ENCODE measurements around the gene RAB11A. TPM values are rescaled to one million over a fixed set of nuclear protein-coding genes. Genes with fewer than 3 reads are reported as not detected.

Gene RAB11A
- total RNA-seq, 2 donors from 2014 or later: 137 to 145 TPM

- DNase-seq (no peak), ATAC-seq (replicated peaks in 1 of 2) (no peak)
- Mint-ChIP-seq H3K27ac (no peak overlapping the region), H3K27me3 (ENCODE audit: low read depth) (no peaks in the 10 kb centered on the region), H3K4me3 (no peak overlapping the region), H3K36me3 (ENCODE audit: insufficient read depth in 2 of 2) (no peaks in the 10 kb centered on the region), H3K9me3 (no peaks in the 10 kb centered on the region), H3K4me1 (ENCODE audit: low read depth) (no peaks in the 10 kb centered on the region)
These were observed 57.2 kb downstream of the RAB11A start for GRCh38 chr15:65926459-65926858.

GRCh38 chr15:65926899-65927298 is 57.6 kb downstream of the RAB11A start:
- ATAC-seq (replicated peaks in 1 of 2) (peak in 1 of 2 donors; percentile 21), DNase-seq (no peak)
- Mint-ChIP-seq H3K27ac (peak overlapping the region; percentile 52), H3K9me3 (no peaks in the 10 kb centered on the region), H3K4me1 (ENCODE audit: low read depth) (no peaks in the 10 kb centered on the region), H3K27me3 (ENCODE audit: low read depth) (no peaks in the 10 kb centered on the region), H3K36me3 (ENCODE audit: insufficient read depth in 2 of 2) (no peaks in the 10 kb centered on the region), H3K4me3 (no peak overlapping the region)

- ATAC-seq (replicated peaks in 1 of 2) (no peak), DNase-seq (no peak)
- no peaks in the 10 kb centered on the region for H3K4me1 Mint-ChIP-seq (ENCODE audit: low read depth)
- H3K27me3 Mint-ChIP-seq (ENCODE audit: low read depth): no peaks in the 10 kb centered on the region
- H3K9me3 Mint-ChIP-seq: no peaks in the 10 kb centered on the region
- no peak overlapping the region for H3K4me3 Mint-ChIP-seq
- H3K36me3 Mint-ChIP-seq (ENCODE audit: insufficient read depth in 2 of 2): no peaks in the 10 kb centered on the region
- H3K27ac Mint-ChIP-seq: no peak overlapping the region
These were observed 58.3 kb downstream of the RAB11A start for GRCh38 chr15:65927545-65927944.

GRCh38 chr15:65929573-65929972 is 60.3 kb downstream of the RAB11A start:
- Mint-ChIP-seq H3K9me3 (no peaks in the 10 kb centered on the region), H3K4me3 (no peak overlapping the region), H3K36me3 (ENCODE audit: insufficient read depth in 2 of 2) (no peaks in the 10 kb centered on the region), H3K27ac (no peak overlapping the region), H3K4me1 (ENCODE audit: low read depth) (no peaks in the 10 kb centered on the region), H3K27me3 (ENCODE audit: low read depth) (no peaks in the 10 kb centered on the region)
- ATAC-seq (replicated peaks in 1 of 2) (no peak), DNase-seq (no peak)

GRCh38 chr15:65930134-65930533 is 60.8 kb downstream of the RAB11A start:
- H3K27ac Mint-ChIP-seq: no peak overlapping the region
- H3K4me1 Mint-ChIP-seq (ENCODE audit: low read depth): no peaks in the 10 kb centered on the region
- H3K27me3 Mint-ChIP-seq (ENCODE audit: low read depth): no peaks in the 10 kb centered on the region
- no peaks in the 10 kb centered on the region for H3K36me3 Mint-ChIP-seq (ENCODE audit: insufficient read depth in 2 of 2)
- no peak for ATAC-seq (replicated peaks in 1 of 2)
- no peaks in the 10 kb centered on the region for H3K9me3 Mint-ChIP-seq
- DNase-seq: no peak
- no peak overlapping the region for H3K4me3 Mint-ChIP-seq

GRCh38 chr15:65931221-65931620 is 61.9 kb downstream of the RAB11A start:
- no peaks in the 10 kb centered on the region for H3K4me1 Mint-ChIP-seq (ENCODE audit: low read depth)
- DNase-seq (no peak), ATAC-seq (replicated peaks in 1 of 2) (no peak)
- H3K27ac Mint-ChIP-seq: no peak overlapping the region
- no peaks in the 10 kb centered on the region for H3K36me3 Mint-ChIP-seq (ENCODE audit: insufficient read depth in 2 of 2)
- H3K4me3 Mint-ChIP-seq: no peak overlapping the region
- H3K9me3 Mint-ChIP-seq: no peaks in the 10 kb centered on the region
- H3K27me3 Mint-ChIP-seq (ENCODE audit: low read depth): no peaks in the 10 kb centered on the region

- H3K4me1 Mint-ChIP-seq (ENCODE audit: low read depth): no peaks in the 10 kb centered on the region
- ATAC-seq (replicated peaks in 1 of 2): no peak
These were observed 66.1 kb downstream of the RAB11A start for GRCh38 chr15:65935391-65935790.

GRCh38 chr15:65936282-65936681 is 67.0 kb downstream of the RAB11A start:
- Mint-ChIP-seq H3K36me3 (ENCODE audit: insufficient read depth in 2 of 2) (no peaks in the 10 kb centered on the region), H3K4me1 (ENCODE audit: low read depth) (peaks cover 5% of the 10 kb centered on the region), H3K27ac (no peak overlapping the region), H3K4me3 (no peak overlapping the region), H3K9me3 (no peaks in the 10 kb centered on the region), H3K27me3 (ENCODE audit: low read depth) (no peaks in the 10 kb centered on the region)
- no peak for DNase-seq
- ATAC-seq (replicated peaks in 1 of 2): no peak

More at GRCh38 chr15:65935391-65935790, 66.1 kb downstream of the RAB11A start:
- no peak overlapping the region for H3K27ac Mint-ChIP-seq
- no peaks in the 10 kb centered on the region for H3K27me3 Mint-ChIP-seq (ENCODE audit: low read depth)
- H3K36me3 Mint-ChIP-seq (ENCODE audit: insufficient read depth in 2 of 2): no peaks in the 10 kb centered on the region
- no peak for DNase-seq
- H3K4me3 Mint-ChIP-seq: no peak overlapping the region
- H3K9me3 Mint-ChIP-seq: no peaks in the 10 kb centered on the region

GRCh38 chr15:65937054-65937453 is 67.8 kb downstream of the RAB11A start:
- ATAC-seq (replicated peaks in 1 of 2): no peak
- no peaks in the 10 kb centered on the region for H3K36me3 Mint-ChIP-seq (ENCODE audit: insufficient read depth in 2 of 2)
- H3K27ac Mint-ChIP-seq: no peak overlapping the region
- no peak for DNase-seq
- peaks cover 10% of the 10 kb centered on the region for H3K4me1 Mint-ChIP-seq (ENCODE audit: low read depth)
- no peaks in the 10 kb centered on the region for H3K9me3 Mint-ChIP-seq
- H3K4me3 Mint-ChIP-seq: no peak overlapping the region
- no peaks in the 10 kb centered on the region for H3K27me3 Mint-ChIP-seq (ENCODE audit: low read depth)

- Mint-ChIP-seq H3K27me3 (ENCODE audit: low read depth) (no peaks in the 10 kb centered on the region), H3K27ac (no peak overlapping the region), H3K4me1 (ENCODE audit: low read depth) (peaks cover 14% of the 10 kb centered on the region), H3K36me3 (ENCODE audit: insufficient read depth in 2 of 2) (no peaks in the 10 kb centered on the region), H3K9me3 (no peaks in the 10 kb centered on the region), H3K4me3 (no peak overlapping the region)
- DNase-seq (no peak), ATAC-seq (replicated peaks in 1 of 2) (no peak)
These were observed 68.2 kb downstream of the RAB11A start for GRCh38 chr15:65937476-65937875.

GRCh38 chr15:65938604-65939003 is 69.3 kb downstream of the RAB11A start:
- Mint-ChIP-seq H3K4me3 (no peak overlapping the region), H3K4me1 (ENCODE audit: low read depth) (peaks cover 16% of the 10 kb centered on the region), H3K27ac (no peak overlapping the region), H3K9me3 (no peaks in the 10 kb centered on the region), H3K27me3 (ENCODE audit: low read depth) (no peaks in the 10 kb centered on the region), H3K36me3 (ENCODE audit: insufficient read depth in 2 of 2) (no peaks in the 10 kb centered on the region)
- ATAC-seq (replicated peaks in 1 of 2) (no peak), DNase-seq (no peak)

- peaks cover 16% of the 10 kb centered on the region for H3K4me1 Mint-ChIP-seq (ENCODE audit: low read depth)
- no peak overlapping the region for H3K27ac Mint-ChIP-seq
- no peak for DNase-seq
- peak; percentile 28 to 54 for ATAC-seq (replicated peaks in 1 of 2)
- no peaks in the 10 kb centered on the region for H3K36me3 Mint-ChIP-seq (ENCODE audit: insufficient read depth in 2 of 2)
- H3K9me3 Mint-ChIP-seq: no peaks in the 10 kb centered on the region
- H3K27me3 Mint-ChIP-seq (ENCODE audit: low read depth): peaks cover 7% of the 10 kb centered on the region
- no peak overlapping the region for H3K4me3 Mint-ChIP-seq
These were observed 70.8 kb downstream of the RAB11A start for GRCh38 chr15:65939901-65940617.

GRCh38 chr15:65940618-65940909 is 71.3 kb downstream of the RAB11A start:
- ATAC-seq (replicated peaks in 1 of 2): peak; percentile 30 to 49
- H3K27ac Mint-ChIP-seq: no peak overlapping the region

More at GRCh38 chr15:65940618-65940909, 71.3 kb downstream of the RAB11A start:
- no peak for DNase-seq
- Mint-ChIP-seq H3K4me1 (ENCODE audit: low read depth) (peaks cover 16% of the 10 kb centered on the region), H3K36me3 (ENCODE audit: insufficient read depth in 2 of 2) (no peaks in the 10 kb centered on the region), H3K4me3 (no peak overlapping the region), H3K9me3 (no peaks in the 10 kb centered on the region), H3K27me3 (ENCODE audit: low read depth) (peaks cover 7% of the 10 kb centered on the region)
